HG03159 (cell line): ENCODE data around the gene ZNF440.
"Not testable (repeated sequence)": the region's sequence is repeated elsewhere in the genome, so short reads cannot be mapped to it uniquely, and the experiment has no call there.

Experiments
- ATAC-seq: cut with Tn5 transposase; IDR thresholded peaks from one replicate; pipeline ENCODE4 v1.9.1; 2021; ENCODE audit warnings: mild to moderate bottlenecking, moderate library complexity; ENCODE audit not compliant: unreplicated experiment

Gene ZNF440

DNA sequence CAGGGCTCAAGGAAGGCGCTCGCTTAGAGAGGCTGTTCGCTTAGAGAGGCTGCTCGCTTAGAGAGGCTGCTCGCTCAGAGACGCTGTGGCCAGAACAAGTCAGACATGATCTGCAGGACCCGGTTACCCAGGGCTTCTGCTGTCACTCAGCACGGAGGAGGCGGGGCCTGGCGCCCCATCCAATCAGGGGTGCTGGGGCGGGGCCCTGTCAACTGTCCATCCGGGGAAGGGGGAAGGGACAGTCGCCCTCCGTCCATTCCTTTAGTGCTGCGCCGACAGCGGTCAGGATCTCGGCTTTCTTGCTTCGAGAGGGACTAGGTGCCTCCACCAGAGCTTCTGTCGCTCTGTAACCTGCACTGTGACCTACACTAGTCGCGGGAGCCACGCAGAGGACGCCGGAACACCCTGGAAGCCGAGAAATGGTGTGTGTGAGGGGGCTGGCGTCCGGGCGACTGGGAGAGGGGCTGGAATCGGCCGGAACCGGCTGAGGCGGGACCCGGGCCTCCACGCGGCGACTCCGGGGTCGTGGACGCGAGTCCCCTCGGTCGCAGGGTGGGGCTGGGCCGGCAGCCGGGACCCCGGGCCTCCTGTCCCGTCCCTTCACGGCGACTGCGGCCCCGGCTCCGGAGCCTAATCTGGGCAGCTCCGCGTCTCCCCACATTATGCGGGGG, at the start of gene ZNF440:
Gene ZNF440, plus strand, starts transcription at position 245 of the 671 bp plus-strand sequence. Its CDS starts 175 bp downstream, at position 420.
- peak; percentile 99 for ATAC-seq

DNA sequence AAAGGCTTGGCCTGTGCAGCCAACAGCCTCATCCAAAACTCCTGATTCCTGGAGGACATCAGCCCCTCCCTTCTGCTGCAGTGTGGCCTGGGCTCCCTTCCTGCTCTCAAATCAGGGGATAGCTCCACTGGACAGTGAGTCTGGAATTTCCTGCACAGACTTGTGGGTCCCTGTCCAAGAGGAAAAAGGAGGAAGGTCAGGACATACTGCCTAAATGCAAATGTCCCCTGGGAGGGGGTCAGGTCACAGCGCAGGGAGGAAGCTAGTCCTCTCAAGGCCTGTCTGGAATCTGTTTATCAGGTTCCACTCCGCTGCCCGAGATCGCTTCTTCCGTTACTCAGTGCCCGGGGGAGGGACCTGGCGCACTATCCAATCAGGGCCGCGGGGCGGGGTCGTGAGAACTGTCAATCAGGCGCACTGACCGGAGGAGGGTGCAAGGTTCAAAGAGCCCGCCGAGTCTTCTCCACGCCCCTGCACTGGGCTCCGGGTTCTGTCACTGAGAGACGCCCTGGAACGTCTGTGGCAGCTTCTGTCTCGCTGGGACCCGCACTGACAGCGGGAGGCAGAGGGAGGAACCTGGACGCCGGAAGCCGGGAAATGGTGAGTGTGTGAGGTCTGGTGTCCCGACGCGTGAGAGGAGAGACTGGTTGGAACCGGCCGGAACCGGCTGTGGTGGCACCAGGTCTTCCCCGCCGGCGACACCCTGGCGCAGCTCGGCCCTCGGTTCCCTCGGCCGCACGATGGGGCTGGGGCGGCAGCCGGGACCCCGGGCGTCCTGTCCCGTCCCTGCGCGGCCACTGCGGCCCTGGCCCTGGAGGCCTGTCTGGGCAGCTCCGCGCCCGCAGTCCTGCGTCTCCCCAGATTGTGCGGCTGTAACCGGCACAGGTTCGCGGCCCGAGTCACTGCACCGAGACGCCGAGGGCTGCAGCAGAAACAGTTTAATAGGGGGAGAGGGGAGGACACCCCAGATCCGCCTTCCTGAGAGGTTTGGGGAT, 47.2 kb upstream of the ZNF440 start, which contains the start of gene ZNF441:
Gene ZNF441, plus strand, starts transcription at position 404 of the 995 bp plus-strand sequence. Its CDS starts 194 bp downstream, at position 598.
- peak; percentile 93 for ATAC-seq

DNA sequence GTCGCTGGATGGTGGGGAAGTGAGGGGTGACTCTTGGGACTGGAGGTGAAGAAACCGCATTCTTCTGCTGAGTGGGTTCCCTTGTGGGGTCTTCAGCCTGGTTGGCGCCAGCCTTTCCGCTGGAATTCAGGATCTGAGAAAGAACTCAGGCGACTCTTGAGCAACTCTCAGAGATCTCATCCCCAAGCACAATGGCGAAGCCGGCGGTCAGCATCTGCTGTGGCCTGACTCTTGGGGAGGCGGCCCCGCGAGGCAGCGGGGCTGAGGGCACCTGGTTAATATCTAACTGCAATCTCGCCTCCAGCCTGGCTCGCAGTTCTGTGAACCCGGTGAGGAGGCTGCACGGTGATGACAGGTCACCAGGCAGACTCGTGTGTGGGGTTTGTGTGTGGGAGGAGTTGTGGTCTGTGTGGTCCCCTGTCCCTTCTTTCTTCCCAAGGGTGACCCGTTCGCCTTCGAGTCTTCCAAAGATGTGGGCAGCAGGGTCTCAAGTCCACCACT, 46.4 kb upstream of the ZNF440 start:
- ATAC-seq: peak; percentile 29

DNA sequence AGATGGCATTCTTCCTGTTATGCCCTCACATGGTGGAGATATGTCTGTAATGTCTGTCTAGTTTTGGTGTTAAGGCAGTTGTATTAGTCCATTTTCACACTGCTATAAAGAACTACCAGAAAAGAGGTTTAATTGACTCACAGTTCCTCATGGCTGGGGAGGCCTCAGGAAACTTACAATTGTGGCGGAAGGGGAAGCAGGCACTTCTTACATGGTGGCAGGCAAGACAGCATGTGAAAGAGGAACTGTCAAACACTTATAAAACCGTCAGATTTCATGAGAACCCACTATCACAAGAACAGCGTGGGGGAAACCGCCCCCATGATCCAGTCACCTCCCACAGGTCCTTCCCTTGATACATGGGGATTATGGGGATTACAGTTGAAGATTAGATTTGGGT, 44.1 kb upstream of the ZNF440 start:
- no peak for ATAC-seq

DNA sequence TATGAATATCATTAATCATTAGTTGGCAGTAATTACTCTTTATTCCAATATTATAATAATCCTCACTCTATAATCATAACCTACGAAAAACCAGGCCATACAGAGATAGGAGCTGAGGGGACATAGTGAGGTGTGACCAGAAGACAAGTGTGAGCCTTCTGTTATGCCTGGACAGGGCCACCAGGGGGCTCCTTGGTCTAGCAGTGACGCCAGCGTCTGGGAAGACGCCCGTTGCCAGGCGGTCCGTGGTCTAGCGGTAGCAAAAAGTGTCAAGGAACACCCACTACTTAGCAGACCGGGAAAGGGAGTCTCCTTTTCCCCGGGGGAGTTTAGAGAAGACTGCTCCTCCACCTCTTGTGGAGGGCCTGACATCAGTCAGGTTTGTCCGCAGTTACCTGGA, 42.6 kb upstream of the ZNF440 start:
- ATAC-seq: not testable (repeated sequence)

DNA sequence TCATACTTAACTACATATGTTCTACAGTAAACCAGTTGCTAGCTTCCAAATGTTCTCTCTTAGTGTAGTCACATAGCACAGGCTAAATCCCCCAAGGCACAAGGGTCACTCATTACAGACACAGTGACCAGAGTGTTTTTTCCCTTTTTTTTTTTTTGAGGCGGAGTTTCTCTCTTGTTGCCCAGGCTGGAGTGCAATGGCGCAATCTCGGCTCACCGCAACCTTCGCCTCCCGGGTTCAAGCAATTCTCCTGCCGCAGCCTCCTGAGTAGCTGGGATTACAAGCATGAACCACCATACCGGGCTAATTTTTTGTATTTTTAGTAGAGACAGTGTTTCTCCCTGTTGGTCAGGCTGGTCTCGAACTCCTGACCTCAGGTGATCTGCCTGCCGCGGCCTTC, 37.4 kb upstream of the ZNF440 start:
- ATAC-seq: not testable (repeated sequence)

DNA sequence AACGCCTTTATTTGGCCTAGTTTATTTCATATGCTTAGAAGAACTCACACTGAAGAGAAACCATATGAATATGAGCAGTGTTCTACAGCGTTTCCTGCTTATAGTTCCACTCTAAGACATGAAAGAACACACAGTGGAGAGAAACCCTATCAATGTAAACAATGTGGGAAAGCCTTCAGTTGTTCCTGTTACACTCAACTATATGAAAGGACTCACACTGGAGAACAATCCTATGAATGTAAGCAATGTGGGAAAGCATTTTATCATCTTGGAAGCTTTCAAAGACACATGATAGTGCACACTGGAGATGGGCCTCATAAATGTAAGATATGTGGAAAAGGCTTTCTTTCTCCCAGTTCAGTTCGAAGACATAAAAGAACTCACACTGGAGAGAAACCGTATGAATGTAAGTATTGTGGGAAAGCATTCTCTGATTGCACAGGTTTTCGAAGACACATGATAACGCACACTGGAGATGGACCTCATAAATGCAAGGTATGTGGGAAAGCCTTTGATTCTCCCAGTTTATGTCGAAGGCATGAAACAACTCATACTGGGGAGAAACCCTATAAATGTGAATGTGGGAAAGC, 33.5 kb upstream of the ZNF440 start:
- ATAC-seq: no peak

DNA sequence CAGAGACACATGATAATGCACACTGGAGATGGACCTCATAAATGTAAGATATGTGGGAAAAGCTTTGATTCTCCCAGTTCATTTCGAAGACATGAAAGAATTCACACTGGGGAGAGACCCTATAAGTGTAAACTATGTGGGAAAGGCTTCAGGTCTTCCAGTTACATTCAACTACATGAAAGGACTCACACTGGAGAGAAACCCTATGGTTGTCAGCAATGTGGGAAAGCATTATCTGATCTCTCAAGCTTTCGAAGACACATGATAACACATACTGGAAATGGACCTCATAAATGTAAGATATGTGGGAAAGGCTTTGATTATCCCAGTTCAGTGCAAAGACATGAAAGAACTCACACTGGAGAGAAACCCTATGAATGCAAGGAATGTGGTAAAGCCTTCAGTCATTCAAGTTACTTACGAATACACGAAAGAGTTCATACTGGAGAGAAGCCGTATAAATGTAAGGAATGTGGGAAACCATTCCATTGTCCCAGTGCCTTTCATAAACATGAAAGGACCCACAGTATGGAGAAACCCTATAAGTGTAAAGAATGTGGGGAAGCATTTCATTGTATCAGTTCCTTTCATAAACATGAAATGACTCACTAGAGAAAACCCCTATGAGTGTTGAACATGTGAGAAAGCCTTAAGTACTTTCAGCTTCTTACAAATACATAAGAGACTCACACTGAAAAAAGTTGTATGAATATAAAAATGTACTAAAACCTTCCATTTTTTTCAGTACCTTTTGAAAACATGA, 32.6 kb upstream of the ZNF440 start:
- no peak for ATAC-seq

DNA sequence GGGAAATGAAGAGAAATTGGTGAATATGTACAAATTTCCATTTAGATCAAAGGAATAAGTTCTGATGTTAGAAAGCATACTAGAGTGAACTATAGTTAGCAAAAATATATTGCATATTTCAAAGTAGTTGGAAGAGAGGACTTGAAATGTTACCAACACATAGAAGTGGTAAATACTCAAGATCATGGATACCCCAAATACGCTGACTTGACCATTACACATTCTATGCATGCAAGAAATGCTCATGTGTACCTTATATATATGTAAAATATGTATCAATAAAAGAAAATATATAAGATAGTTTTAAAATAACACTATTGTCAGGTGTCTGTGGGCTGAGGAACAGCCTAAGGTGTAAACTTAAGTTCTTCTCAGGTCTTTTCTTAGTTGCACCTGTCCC, 30.3 kb upstream of the ZNF440 start:
- no peak for ATAC-seq

DNA sequence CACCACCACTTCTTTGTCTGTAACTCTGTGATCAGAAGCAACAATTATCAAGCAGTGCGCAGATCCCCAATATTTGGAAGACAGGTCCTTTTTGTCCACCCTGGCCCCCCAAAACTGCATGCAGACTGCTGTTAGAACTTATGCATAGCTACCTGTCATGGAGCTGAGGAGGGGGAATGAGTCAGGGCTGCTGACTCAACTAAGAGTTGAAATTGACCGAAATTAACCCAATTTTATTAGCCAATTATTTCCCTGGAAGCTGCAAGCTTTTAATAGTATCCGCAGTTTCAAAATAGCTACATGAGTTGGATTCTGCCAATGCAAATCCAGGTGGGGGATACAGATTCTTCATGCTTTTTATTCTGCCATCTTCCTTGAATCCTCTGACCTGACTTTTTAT, 29.7 kb upstream of the ZNF440 start:
- ATAC-seq: no peak

DNA sequence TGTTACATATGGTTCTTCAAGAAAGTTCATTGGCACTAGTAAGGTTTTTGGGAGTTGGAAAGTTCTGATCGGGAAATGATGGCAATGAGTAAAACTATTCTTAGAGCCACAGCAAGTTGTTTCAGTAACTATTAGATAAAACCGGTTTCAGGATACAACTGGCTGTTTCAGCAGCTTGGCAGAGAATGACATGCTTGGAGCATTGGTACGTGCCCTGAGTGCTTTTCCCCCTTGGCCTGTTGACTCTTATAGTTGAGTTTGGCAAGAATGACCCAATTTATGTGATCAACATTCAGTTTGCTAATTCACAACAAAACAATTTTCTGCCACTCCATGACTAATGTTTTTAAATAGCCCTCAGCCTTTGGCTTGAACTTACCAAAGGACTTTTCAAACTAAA, 26.5 kb upstream of the ZNF440 start:
- ATAC-seq: no peak

DNA sequence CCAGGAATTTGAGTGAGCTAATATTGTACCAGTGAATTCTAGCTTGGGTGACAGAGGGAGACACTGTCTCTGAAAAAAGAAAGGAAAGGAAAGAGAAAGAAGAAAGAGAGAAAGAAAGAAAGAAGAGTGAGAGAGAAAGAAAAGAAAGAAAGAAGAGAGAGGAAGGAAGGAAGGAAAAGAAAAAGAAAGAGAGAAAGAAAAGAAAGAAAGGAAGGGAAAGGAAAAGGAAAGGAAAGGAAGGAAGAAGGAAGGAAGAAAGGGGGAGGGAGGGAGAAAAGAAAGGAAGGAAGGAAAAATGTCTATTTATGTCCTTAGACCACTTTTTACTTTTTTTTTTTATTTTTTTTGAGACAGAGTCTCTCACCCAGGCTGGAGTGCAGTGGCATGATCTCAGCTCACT, 21.1 kb upstream of the ZNF440 start:
- ATAC-seq: no peak

DNA sequence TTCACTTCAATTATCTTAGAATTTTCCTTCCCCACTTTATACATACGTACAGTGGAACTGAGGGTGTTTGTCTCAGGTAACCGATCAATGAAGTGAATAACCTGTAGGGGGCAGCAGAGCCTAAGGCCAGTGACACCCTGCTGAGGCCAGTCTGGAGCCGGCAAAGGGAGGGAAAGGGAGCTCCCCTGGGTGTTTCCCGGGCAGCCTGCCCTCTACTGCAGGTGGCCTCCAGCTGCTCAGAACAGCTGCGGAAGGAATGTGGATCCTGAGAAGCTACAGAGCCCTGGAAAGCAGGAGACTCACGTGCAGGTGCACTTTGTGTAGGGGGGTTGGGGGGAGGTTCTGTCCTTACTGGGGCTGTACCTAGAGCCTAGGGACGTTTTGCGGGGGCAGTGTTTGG, 16.6 kb upstream of the ZNF440 start:
- ATAC-seq: peak; percentile 55

DNA sequence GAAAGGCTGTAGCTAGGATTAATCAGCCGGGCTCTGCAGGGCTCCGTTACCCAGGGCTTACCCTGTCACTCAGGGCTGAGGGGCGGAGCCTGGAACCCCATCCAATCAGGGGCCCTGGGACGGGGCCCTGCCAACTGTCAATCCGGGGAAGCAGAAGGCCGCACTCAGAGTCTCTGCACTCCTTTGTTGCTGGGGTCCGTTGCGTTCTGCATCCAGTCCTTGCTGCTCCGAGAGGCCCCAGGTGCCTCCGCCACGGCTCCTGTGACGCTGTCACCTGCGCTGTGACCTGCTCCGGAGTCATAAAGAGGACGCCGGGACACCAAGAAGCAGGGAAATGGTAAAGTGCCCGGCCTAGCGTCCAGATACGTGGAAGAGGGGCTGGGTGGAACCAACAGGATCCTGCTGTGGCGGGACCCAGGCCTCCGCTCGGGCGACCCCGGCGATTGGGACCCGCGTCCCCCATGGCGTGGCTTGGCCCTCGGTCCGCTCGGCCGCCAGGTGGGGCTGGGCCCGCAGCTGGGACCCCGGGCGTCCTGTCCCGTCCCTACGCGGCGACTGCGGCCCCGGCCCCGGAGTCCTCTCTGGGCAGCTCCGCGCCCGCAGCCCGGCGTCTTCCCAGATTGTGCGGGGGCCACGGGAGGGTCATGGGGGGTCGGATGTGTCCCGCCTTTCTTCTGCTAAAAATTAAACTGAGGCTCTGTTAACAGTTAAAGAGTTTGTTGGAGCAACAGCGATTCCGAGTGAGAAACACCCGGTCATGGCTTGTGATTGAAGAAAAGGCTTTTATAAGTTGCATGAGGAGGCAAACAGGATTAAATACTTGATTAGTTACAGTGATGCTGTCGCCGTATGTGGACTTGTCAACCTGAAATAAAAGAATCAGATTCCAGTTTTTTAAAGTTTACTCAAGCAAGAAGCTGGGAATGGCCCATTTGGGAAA, 15.4 kb upstream of the ZNF440 start, which contains the start of gene ZNF491:
Gene ZNF491, plus strand, starts transcription at position 133 of the 940 bp plus-strand sequence. CDS start 7,431 bp downstream, outside the sequence.
- ATAC-seq: peak; percentile 94

DNA sequence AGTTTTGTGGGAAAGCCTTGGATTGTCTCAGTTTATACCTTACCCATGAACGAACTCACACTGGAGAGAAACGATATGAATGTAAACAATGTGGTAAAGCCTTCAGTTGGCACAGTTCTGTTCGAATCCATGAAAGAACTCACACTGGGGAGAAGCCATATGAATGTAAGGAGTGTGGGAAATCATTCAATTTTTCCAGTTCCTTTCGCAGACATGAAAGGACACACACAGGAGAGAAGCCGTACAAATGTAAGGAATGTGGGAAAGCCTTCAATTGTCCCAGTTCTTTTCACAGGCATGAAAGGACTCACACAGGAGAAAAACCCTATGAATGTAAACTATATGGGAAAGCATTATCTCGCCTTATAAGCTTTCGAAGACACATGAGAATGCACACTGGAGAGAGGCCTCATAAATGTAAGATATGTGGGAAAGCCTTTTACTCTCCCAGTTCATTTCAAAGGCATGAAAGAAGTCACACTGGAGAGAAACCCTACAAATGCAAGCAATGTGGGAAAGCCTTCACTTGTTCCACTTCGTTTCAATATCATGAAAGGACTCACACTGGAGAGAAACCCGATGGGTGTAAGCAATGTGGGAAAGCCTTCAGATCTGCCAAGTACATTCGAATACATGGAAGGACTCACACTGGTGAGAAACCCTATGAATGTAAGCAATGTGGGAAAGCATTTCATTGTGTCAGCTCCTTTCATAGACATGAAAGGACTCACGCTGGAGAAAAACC, 7.5 kb upstream of the ZNF440 start:
- ATAC-seq: no peak

DNA sequence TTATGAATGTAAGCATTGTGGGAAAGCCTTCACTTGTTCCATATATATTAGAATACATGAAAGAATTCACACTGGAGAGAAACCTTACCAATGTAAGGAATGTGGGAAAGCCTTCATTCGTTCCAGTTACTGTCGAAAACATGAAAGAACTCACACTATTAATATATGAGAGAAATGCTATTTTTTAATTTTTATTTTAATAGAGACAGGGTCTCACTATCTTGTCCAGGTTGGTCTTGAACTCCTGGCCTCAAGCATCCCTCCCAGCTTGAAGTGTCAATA, 7.0 kb upstream of the ZNF440 start:
- ATAC-seq: no peak

DNA sequence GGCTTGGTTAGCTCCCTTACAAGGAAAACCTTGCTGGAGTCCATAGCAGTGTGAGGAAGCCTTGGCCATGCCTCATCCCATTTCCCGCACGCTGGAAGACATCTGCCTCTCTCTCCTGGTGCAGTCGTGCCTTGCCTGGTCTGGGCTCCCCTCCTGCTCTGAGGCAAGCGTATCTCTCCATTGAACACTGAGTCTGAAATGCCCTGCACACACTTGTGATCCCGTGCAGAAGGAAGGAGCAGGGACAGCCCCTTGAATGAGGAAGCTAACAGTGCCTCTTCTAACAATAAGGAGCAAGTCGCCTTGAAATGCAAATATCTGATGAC, 407 bp upstream of the ZNF440 start:
- peak; percentile 39 for ATAC-seq

DNA sequence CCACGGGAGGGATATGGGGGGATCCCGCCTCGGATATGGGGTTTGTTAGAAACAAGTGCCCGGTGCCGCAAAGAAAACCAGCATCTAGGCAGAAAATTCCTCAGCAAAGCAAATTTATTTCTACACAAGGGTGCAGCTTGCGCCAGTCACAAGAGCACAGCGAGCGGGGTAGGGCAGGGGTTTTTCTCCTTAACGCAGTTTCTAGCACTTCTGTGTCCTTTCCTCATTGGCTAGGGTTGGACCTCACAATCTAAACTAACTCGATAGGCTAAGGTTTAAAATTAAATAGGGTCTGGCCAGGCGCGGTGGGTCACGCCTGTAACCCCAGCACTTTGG, 595 bp downstream of the ZNF440 start:
- no peak for ATAC-seq

DNA sequence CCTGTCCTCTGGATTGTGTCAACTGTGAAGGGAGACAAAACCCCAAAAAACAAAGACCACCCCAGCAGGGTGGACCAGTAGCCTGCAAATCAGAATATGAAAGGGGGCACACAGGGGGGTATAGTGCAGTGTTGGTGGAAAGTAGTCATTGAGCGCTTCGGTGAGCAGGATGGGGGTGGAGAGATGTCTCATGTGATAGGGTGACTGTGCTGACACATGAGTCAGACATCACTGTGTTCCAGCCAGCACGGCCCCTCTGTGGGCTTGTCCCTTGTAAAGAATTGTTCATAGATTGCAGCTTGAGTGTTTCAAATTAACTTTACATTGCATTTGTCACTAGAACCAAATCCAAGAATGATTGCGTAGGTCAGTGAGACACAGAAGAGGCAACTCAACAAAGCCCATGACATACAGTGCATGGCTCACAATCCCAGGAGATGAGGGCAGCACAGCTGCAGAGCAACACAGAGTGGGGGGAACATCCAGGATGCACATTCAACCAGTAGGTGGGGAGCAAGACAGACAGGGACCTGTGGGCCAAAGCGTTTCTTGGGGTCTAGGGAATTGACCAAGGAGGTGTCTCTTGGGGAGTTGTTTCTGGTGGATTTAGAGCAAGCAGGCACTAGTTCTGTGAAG, 7.5 kb downstream of the ZNF440 start:
- no peak for ATAC-seq
